Tibial nerve (tissue), 3 donors: Measurements from ENCODE around the gene JARID2.

ENCODE experiments used
- POLR2A ChIP-seq, 2 donors: fragments of 450-650 bp; IDR thresholded peaks; one replicate each; pipeline ENCODE4 v1.6.1; 2017; ENCODE audit warnings: antibody characterized with exemption in 2 of 2, mild to moderate bottlenecking in 2 of 2, moderate library complexity in 2 of 2
- TF ChIP-seq, protein P1 (sequence below), 5 experiments: fragments of 200-600 bp in 3 of 5; fragments of 450-650 bp in 2 of 5; sonication (generic) in 3 of 5; IDR thresholded peaks; one replicate each; pipeline ENCODE4 v1.5.1; 2016 to 2019; ENCODE audit warnings: antibody characterized with exemption in 5 of 5, mild to moderate bottlenecking in 3 of 5, moderate library complexity in 2 of 5

- TF ChIP-seq, protein P1, sequence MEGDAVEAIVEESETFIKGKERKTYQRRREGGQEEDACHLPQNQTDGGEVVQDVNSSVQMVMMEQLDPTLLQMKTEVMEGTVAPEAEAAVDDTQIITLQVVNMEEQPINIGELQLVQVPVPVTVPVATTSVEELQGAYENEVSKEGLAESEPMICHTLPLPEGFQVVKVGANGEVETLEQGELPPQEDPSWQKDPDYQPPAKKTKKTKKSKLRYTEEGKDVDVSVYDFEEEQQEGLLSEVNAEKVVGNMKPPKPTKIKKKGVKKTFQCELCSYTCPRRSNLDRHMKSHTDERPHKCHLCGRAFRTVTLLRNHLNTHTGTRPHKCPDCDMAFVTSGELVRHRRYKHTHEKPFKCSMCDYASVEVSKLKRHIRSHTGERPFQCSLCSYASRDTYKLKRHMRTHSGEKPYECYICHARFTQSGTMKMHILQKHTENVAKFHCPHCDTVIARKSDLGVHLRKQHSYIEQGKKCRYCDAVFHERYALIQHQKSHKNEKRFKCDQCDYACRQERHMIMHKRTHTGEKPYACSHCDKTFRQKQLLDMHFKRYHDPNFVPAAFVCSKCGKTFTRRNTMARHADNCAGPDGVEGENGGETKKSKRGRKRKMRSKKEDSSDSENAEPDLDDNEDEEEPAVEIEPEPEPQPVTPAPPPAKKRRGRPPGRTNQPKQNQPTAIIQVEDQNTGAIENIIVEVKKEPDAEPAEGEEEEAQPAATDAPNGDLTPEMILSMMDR (IDR thresholded peaks at IDR 0.05), result no peak
- TF ChIP-seq POLR2A (IDR thresholded peaks at IDR 0.05), result no peak
These were observed 180.1 kb downstream of the JARID2 start for GRCh38 chr6:15425947-15426346.
